Mononuclear cell (primary cell): ENCODE data around the gene COL3A1. TPM values are rescaled to one million over a fixed set of nuclear protein-coding genes. Genes with fewer than 3 reads are reported as not detected.

Experiments
- H3K27me3 ChIP-seq: 2 replicates; pipeline ENCODE4 v1.6.0; 2011; ENCODE audit warnings: low read length, control low read depth; ENCODE audit not compliant: insufficient read depth
- H3K4me1 ChIP-seq: 2 replicates; pipeline ENCODE4 v1.5.1; 2011; ENCODE audit warnings: mild to moderate bottlenecking, low read length, control low read depth; ENCODE audit not compliant: insufficient read depth
- H3K4me3 ChIP-seq: 2 replicates; pipeline ENCODE4 v1.5.1; 2011; ENCODE audit warnings: mild to moderate bottlenecking, low read length, moderate library complexity
- H3K9me3 ChIP-seq: 2 replicates; pipeline ENCODE4 v1.5.1; 2011; ENCODE audit warnings: low read depth, mild to moderate bottlenecking, control low read depth, low read length
- total RNA-seq: library from RNA; depleted of rRNA; stranded (reverse); fragments of >200 nt; gene quantifications from one replicate; pipeline ENCODE4 v1.2.3, GENCODE V29; 2012

Gene COL3A1
- total RNA-seq, 1 donor: 0.42 TPM

GRCh38 chr2:189022053-189022481 lies 47.9 kb downstream of the COL3A1 start:
- no peaks in the 10 kb centered on the region for H3K27me3 ChIP-seq
- no peak overlapping the region for H3K4me3 ChIP-seq
- no peaks in the 10 kb centered on the region for H3K4me1 ChIP-seq
- H3K9me3 ChIP-seq: no peaks in the 10 kb centered on the region

- no peaks in the 10 kb centered on the region for H3K4me1 ChIP-seq
- H3K27me3 ChIP-seq: no peaks in the 10 kb centered on the region
- H3K4me3 ChIP-seq: no peak overlapping the region
- H3K9me3 ChIP-seq: no peaks in the 10 kb centered on the region
These were observed 48.3 kb downstream of the COL3A1 start for GRCh38 chr2:189022492-189022891.

GRCh38 chr2:189024901-189025618 lies 50.9 kb downstream of the COL3A1 start:
- Histone ChIP-seq H3K9me3 (no peaks in the 10 kb centered on the region), H3K4me3 (no peak overlapping the region), H3K27me3 (no peaks in the 10 kb centered on the region), H3K4me1 (no peaks in the 10 kb centered on the region)

GRCh38 chr2:189037518-189037917 lies 63.3 kb downstream of the COL3A1 start:
- no peaks in the 10 kb centered on the region for H3K27me3 ChIP-seq
- no peaks in the 10 kb centered on the region for H3K9me3 ChIP-seq
- no peaks in the 10 kb centered on the region for H3K4me1 ChIP-seq
- H3K4me3 ChIP-seq: no peak overlapping the region

GRCh38 chr2:189045836-189046235 lies 71.7 kb downstream of the COL3A1 start:
- no peaks in the 10 kb centered on the region for H3K4me1 ChIP-seq
- H3K4me3 ChIP-seq: no peak overlapping the region
- no peaks in the 10 kb centered on the region for H3K9me3 ChIP-seq
- no peaks in the 10 kb centered on the region for H3K27me3 ChIP-seq

- no peaks in the 10 kb centered on the region for H3K27me3 ChIP-seq
These were observed 72.1 kb downstream of the COL3A1 start for GRCh38 chr2:189046320-189046719.

GRCh38 chr2:189047171-189047888 lies 73.2 kb downstream of the COL3A1 start:
- Histone ChIP-seq H3K9me3 (no peaks in the 10 kb centered on the region), H3K4me3 (no peak overlapping the region), H3K4me1 (no peaks in the 10 kb centered on the region), H3K27me3 (no peaks in the 10 kb centered on the region)

More at GRCh38 chr2:189046320-189046719, 72.1 kb downstream of the COL3A1 start:
- Histone ChIP-seq H3K4me1 (no peaks in the 10 kb centered on the region), H3K4me3 (no peak overlapping the region), H3K9me3 (no peaks in the 10 kb centered on the region)

GRCh38 chr2:189048189-189048588 lies 74.0 kb downstream of the COL3A1 start:
- Histone ChIP-seq H3K9me3 (no peaks in the 10 kb centered on the region), H3K4me3 (no peak overlapping the region), H3K27me3 (no peaks in the 10 kb centered on the region), H3K4me1 (no peaks in the 10 kb centered on the region)

- Histone ChIP-seq H3K4me3 (no peak overlapping the region), H3K27me3 (no peaks in the 10 kb centered on the region), H3K9me3 (no peaks in the 10 kb centered on the region), H3K4me1 (no peaks in the 10 kb centered on the region)
These were observed 75.6 kb downstream of the COL3A1 start for GRCh38 chr2:189049709-189050164.

- no peaks in the 10 kb centered on the region for H3K27me3 ChIP-seq
- H3K4me3 ChIP-seq: no peak overlapping the region
- no peaks in the 10 kb centered on the region for H3K9me3 ChIP-seq
- no peaks in the 10 kb centered on the region for H3K4me1 ChIP-seq
These were observed 76.1 kb downstream of the COL3A1 start for GRCh38 chr2:189050165-189050712.

GRCh38 chr2:189056200-189057106 lies 82.3 kb downstream of the COL3A1 start:
- Histone ChIP-seq H3K4me1 (no peaks in the 10 kb centered on the region), H3K4me3 (no peak overlapping the region), H3K9me3 (no peaks in the 10 kb centered on the region), H3K27me3 (no peaks in the 10 kb centered on the region)

GRCh38 chr2:189057316-189057715 lies 83.1 kb downstream of the COL3A1 start:
- H3K4me3 ChIP-seq: no peak overlapping the region
- no peaks in the 10 kb centered on the region for H3K9me3 ChIP-seq
- H3K4me1 ChIP-seq: no peaks in the 10 kb centered on the region
- no peaks in the 10 kb centered on the region for H3K27me3 ChIP-seq

GRCh38 chr2:189060096-189060642 lies 86.0 kb downstream of the COL3A1 start:
- Histone ChIP-seq H3K4me1 (no peaks in the 10 kb centered on the region), H3K27me3 (no peaks in the 10 kb centered on the region), H3K9me3 (no peaks in the 10 kb centered on the region), H3K4me3 (no peak overlapping the region)
